Measurements from ENCODE around the gene ALG9. TPM values are rescaled to one million over a fixed set of nuclear protein-coding genes. Genes with fewer than 3 reads are reported as not detected.
A peak's percentile ranks its signal among the peaks of the same experiment; 100 is the strongest.

ALG9 gene
- total RNA-seq, 3 donors from 2014 or later = 31.8 to 46.2 (median 43.9) TPM

DNA sequence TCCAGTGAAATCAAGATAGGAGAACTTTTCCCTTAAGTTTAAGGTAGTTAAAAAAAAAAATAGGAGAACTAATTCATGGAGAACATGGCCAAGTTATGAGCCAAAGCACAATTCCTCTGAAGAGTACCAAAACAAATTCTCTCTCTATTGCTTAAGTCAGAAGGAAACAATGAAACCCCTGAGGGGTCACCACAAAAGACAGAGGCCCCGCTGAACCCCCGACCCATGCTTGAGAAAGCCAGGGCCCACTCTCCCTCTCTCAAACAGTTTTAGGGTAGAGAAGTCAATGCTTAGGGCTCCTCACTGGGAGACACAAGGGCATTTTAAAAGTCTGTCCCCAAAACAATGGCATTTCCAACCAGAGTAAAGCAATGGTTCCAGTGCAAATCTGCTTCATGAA is 132.1 kb downstream of the ALG9 start:
- Histone ChIP-seq H3K9me3 (no peaks in the 10 kb centered on the region), H3K4me1 (peaks cover 11 to 21% of the 10 kb centered on the region in 2 donors), H3K4me3 (no peak overlapping the region), H3K27ac (peak overlapping the region in 1 of 2 donors; percentile 96), H3K27me3 (no peaks in the 10 kb centered on the region), H3K36me3 (no peaks in the 10 kb centered on the region)
- intact Hi-C loops (cut with DNase I; ENCODE audit: low total_unique reads) = no loop called here
- no peak for TF ChIP-seq POLR2AphosphoS5 (IDR thresholded peaks at IDR 0.05)
- no peak for TF ChIP-seq CTCF (IDR thresholded peaks at IDR 0.05)
- no peak for TF ChIP-seq POLR2A (IDR thresholded peaks at IDR 0.05)
- DNase-seq (ENCODE audit: low spot score in 2 of 2) = no peak

DNA sequence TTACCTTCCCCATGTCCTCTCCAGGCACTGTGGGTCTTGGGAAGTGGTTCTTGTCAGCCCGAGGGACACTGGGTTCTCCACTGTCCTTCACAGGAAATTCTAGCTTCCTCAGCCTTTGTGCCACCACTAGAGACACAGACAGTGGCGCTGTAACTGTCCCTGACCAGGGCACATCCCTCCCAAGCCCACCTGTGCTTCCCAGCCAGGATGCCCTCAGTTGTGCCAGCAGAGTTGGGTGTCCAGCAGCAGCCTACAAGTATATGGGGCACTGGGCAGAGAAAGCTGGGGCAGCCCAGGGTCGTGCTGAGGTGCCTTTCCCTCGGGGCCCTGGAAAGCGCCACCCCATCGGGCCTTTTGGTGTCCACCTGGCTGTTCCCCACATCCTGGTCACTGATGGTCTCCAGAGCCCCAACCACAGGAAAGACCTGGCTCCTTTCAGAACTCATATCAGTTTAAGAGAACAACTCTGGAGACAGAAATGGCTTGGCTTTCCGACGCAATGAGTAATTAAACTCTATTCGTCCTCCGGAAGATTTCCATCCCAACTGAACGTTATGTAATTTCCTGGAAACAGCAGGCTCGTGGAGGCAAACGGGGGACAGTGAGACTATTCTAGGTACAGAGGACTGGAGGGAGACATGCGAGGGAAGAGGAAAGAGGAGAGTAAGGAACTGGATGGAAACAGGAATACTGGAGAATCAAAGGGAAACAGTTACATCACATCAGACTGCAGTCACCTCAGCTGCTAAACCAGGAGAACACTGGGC is 133.8 kb downstream of the ALG9 start:
- H3K4me3 ChIP-seq = peak overlapping the region in 1 of 3 donors; percentile 15
- no peak for DNase-seq (ENCODE audit: low spot score in 2 of 2)
- no peaks in the 10 kb centered on the region for H3K36me3 ChIP-seq
- no peaks in the 10 kb centered on the region for H3K9me3 ChIP-seq
- H3K27ac ChIP-seq = peak overlapping the region; percentile 96 to 100
- intact Hi-C loops (cut with DNase I; ENCODE audit: low total_unique reads) = no loop called here
- peaks cover 21 to 25% of the 10 kb centered on the region in 2 donors for H3K4me1 ChIP-seq
- no peaks in the 10 kb centered on the region for H3K27me3 ChIP-seq
- TF ChIP-seq POLR2AphosphoS5 (IDR thresholded peaks at IDR 0.05) (no peak), POLR2A (IDR thresholded peaks at IDR 0.05) (no peak), CTCF (IDR thresholded peaks at IDR 0.05) (no peak)

DNA sequence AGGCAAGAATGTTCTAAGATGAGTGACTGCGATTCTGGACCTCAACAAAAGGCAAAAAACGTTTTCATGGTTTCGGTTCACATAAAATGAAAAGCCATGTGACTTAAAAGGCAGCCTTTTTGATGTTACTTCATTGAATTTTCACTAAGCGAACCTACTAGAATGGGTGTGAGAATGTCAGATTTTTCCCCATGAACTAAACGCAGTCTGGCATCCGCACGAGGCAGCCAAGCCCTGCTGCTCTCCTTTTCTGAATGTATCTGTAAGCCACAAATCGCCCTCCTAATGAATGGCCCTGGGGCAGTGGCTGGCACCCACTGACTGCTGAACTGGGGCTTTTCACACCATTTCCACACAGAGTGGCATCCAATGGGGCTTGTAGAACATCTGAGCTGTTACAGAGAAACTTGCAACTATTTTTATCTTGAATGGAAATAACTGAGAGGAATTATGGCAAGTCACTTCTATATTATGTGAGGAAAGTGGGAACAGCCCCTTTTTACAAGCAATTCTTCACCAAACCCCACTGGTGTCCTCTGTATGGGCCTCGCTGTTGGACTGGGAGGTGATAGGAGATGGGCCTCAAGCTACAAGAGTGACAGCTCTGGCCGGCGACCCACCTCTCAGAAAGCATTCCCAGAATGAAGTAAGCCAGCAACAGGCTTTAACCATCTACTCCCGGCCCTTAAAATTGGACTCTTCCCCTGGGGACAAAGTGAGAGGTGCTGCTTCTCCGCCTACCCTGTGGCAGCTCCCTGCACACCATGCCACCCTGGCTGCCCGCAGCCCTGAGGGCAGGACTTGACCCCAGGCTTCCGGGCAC is 134.5 kb downstream of the ALG9 start:
- Histone ChIP-seq H3K36me3 (no peaks in the 10 kb centered on the region), H3K9me3 (no peaks in the 10 kb centered on the region), H3K27me3 (no peaks in the 10 kb centered on the region), H3K4me1 (peaks cover 21 to 27% of the 10 kb centered on the region in 2 donors), H3K4me3 (peak overlapping the region in 1 of 3 donors; percentile 15), H3K27ac (peak overlapping the region; percentile 96 to 100)
- intact Hi-C loops (cut with DNase I; ENCODE audit: low total_unique reads) = no loop called here
- no peak for DNase-seq (ENCODE audit: low spot score in 2 of 2)
- TF ChIP-seq POLR2AphosphoS5 (IDR thresholded peaks at IDR 0.05) = no peak
- no peak for TF ChIP-seq POLR2A (IDR thresholded peaks at IDR 0.05)
- TF ChIP-seq CTCF (IDR thresholded peaks at IDR 0.05) = no peak

Other genes with a start within 250 kb of the ALG9 start
- gene PPP2R1B, start 105.2 kb downstream of the ALG9 start, total RNA-seq = 10 to 100 TPM; 32.0 to 35.3 (median 34.7) TPM
- 1 to 10 TPM; 1.6 to 3.7 (median 3.3) TPM for gene FDXACB1, start 7.6 kb upstream of the ALG9 start, total RNA-seq
- 10 to 100 TPM; 29.6 to 35.1 (median 31.2) TPM for gene CFAP68, start 8.0 kb upstream of the ALG9 start, total RNA-seq
- 100 to 1,000 TPM; 132 to 299 (median 271) TPM for gene CRYAB, start 40.2 kb upstream of the ALG9 start, total RNA-seq
- 1 to 10 TPM in 2 of 3 donors, under 1 TPM in 1; 0.98 to 2.1 (median 1.2) TPM for gene HSPB2, start 41.2 kb upstream of the ALG9 start, total RNA-seq
- 10 to 100 TPM in 2 of 3 donors, 1 to 10 TPM in 1; 7.5 to 40.5 (median 19.0) TPM for gene C11orf52, start 47.3 kb upstream of the ALG9 start, total RNA-seq
- 10 to 100 TPM; 38.9 to 53.9 (median 45.2) TPM for gene DIXDC1, start 65.8 kb upstream of the ALG9 start, total RNA-seq
- 10 to 100 TPM; 26.9 to 30.9 (median 27.5) TPM for gene DLAT, start 153.8 kb upstream of the ALG9 start, total RNA-seq
- gene PIH1D2, start 202.4 kb upstream of the ALG9 start, total RNA-seq = 1 to 10 TPM; 1.3 to 5.4 (median 3.3) TPM
- gene NKAPD1, start 202.7 kb upstream of the ALG9 start, total RNA-seq = 10 to 100 TPM; 13.1 to 16.1 (median 14.7) TPM
- gene TIMM8B, start 215.2 kb upstream of the ALG9 start, total RNA-seq = 10 to 100 TPM; 31.9 to 48.8 (median 40.5) TPM
- gene SDHD, start 215.3 kb upstream of the ALG9 start, total RNA-seq = 100 to 1,000 TPM; 108 to 122 (median 109) TPM

Data from breast epithelium (tissue), 4 donors.